Left lung (tissue), 10 donors: ENCODE results near the gene TRRAP. TPM values are rescaled to one million over a fixed set of nuclear protein-coding genes. Genes with fewer than 3 reads are reported as not detected.

ENCODE experiments used
- ATAC-seq: fragments of 200-7000 bp; cut with Tn5 transposase; one replicate; pipeline ENCODE4 v1.9.1; 2020; ENCODE audit warnings: moderate library complexity
- DNase-seq, 4 donors: peaks; one replicate each; pipeline ENCODE4 v3.0.0-alpha.2; 2013 to 2020
- H3K27ac ChIP-seq, 2 donors: fragments of 200-600 bp; sonication (generic) in 1 of 2; one replicate each; pipeline versions ENCODE4 v1.5.0 to v1.8.0; 2020 to 2021
- H3K27me3 ChIP-seq, 2 donors: fragments of 200-600 bp; sonication (generic) in 1 of 2; one replicate each; pipeline versions ENCODE4 v1.5.0 to v1.8.0; 2020 to 2021
- H3K36me3 ChIP-seq, 2 donors: fragments of 200-600 bp; sonication (generic) in 1 of 2; one replicate each; pipeline versions ENCODE4 v1.5.0 to v1.8.0; 2020 to 2021
- H3K4me1 ChIP-seq, 2 donors: fragments of 200-600 bp; one replicate each; pipeline ENCODE4 v1.8.0; 2021
- H3K4me3 ChIP-seq, 2 donors: fragments of 200-600 bp; sonication (generic) in 1 of 2; one replicate each; pipeline versions ENCODE4 v1.5.0 to v1.8.0; 2020 to 2021; ENCODE audit warnings: mild to moderate bottlenecking in 1 of 2
- H3K9me3 ChIP-seq, 2 donors: fragments of 200-600 bp; sonication (generic) in 1 of 2; one replicate each; pipeline versions ENCODE4 v1.5.0 to v1.8.0; 2020 to 2021
- intact Hi-C, 2 donors: fragments of 100-400 bp; cut with DNase I; formaldehyde crosslinking; loops; one replicate each; pipeline versions ENCODE4 v1.11.2 to v1.14.2; 2022
- polyA plus RNA-seq, 6 donors: library from polyadenylated mRNA; unstranded; fragments of 120-200 nt; gene quantifications; one replicate each; pipeline ENCODE4 v1.2.1, GENCODE V29; 2013; ENCODE audit not compliant: insufficient read length in 6 of 6
- total RNA-seq, 2 donors: library from RNA; stranded (reverse); fragmentation: NEBNext Ultra II Directional; extraction: Animal tissue kit (Norgen Biotek cat#: 25700); gene quantifications; one replicate each; pipeline ENCODE4 v1.2.1, GENCODE V29; 2021
- TF ChIP-seq, protein P1 (sequence below), 2 donors: fragments of 200-600 bp; sonication (generic) in 1 of 2; IDR thresholded peaks; one replicate each; pipeline versions ENCODE4 v1.5.0 to v1.8.0; 2021; ENCODE audit warnings: antibody characterized with exemption in 2 of 2
- donor health status: DM: no; HTN: yes; CAD: no.
- donor health status: DM: no; HTN: no; CAD: no.

The TRRAP gene
- total and polyA plus RNA-seq, 8 donors: 32.5 to 40.5 (median 38.2) TPM

DNA sequence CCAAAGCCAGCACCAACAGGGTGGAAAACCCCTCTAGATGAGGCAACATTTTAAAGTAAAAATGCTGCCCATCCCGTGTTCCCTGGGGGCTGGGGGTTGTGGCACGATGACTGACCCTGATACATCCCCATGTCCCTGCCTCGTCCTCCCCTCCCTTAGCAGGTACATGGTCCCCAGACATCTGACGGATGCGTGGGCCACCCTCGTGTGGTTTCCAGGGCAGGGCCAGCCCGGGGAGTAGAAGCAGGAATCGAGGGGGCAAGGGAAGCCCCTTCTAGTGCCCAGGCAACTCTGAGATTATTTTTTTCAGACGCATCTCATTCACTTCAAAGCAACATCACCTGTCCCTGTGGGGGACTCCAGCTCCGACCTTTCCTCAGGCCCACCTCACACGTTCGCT is 12.0 kb upstream of the TRRAP start:
- no peak for ATAC-seq
- Histone ChIP-seq H3K36me3 (no peaks in the 10 kb centered on the region), H3K27ac (no peak overlapping the region), H3K4me3 (no peak overlapping the region), H3K27me3 (peaks cover 23 to 59% of the 10 kb centered on the region in 2 donors), H3K9me3 (no peaks in the 10 kb centered on the region), H3K4me1 (peaks cover 0 to 31% of the 10 kb centered on the region in 2 donors)
- TF ChIP-seq, protein P1, sequence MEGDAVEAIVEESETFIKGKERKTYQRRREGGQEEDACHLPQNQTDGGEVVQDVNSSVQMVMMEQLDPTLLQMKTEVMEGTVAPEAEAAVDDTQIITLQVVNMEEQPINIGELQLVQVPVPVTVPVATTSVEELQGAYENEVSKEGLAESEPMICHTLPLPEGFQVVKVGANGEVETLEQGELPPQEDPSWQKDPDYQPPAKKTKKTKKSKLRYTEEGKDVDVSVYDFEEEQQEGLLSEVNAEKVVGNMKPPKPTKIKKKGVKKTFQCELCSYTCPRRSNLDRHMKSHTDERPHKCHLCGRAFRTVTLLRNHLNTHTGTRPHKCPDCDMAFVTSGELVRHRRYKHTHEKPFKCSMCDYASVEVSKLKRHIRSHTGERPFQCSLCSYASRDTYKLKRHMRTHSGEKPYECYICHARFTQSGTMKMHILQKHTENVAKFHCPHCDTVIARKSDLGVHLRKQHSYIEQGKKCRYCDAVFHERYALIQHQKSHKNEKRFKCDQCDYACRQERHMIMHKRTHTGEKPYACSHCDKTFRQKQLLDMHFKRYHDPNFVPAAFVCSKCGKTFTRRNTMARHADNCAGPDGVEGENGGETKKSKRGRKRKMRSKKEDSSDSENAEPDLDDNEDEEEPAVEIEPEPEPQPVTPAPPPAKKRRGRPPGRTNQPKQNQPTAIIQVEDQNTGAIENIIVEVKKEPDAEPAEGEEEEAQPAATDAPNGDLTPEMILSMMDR (IDR thresholded peaks at IDR 0.05): no peak
- intact Hi-C loops: no loop called here
- DNase-seq: no peak

DNA sequence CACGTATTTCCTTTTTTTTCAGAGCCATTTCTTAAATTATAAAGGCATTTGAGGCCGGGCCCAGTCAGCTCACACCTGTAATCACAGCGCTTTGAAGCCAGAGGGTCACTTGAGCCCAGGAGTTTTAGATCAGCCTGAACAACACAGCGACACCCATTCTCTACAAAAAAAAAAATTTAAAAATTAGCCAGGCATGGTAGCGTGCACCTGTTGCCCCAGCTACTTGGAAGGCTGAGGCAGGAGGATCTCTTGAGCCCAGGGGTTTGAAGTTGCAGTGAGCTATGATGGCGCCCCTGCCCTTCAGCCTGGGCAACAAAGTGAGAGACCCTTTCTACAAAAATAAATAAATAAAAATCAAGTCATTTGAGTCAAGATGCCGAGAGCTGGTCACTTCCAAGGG is 11.6 kb upstream of the TRRAP start:
- no peak for ATAC-seq
- no peak for DNase-seq
- Histone ChIP-seq H3K36me3 (no peaks in the 10 kb centered on the region), H3K27ac (no peak overlapping the region), H3K4me3 (no peak overlapping the region), H3K4me1 (peaks cover 0 to 31% of the 10 kb centered on the region in 2 donors), H3K9me3 (no peaks in the 10 kb centered on the region), H3K27me3 (peaks cover 26 to 63% of the 10 kb centered on the region in 2 donors)
- intact Hi-C loops: no loop called here
- TF ChIP-seq, protein P1 (IDR thresholded peaks at IDR 0.05): no peak

DNA sequence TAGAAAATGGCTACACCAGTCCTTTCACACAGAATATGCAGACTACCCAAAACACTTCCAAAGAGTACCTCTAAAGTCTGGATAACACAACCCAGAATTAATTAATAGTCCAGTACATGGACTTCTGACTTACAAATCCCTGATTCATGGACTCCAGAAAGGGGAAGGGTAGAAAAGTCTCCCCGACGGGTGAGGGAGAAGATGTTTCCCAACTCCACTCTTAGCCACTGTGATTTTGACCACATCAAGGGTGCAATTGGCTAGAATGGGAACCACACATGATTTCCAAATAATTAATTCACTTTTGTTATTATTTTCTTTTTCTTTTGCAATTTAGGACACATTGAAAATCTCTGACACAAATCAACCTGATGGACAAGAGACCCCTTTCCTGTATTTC is 9.9 kb upstream of the TRRAP start:
- Histone ChIP-seq H3K27ac (no peak overlapping the region), H3K4me3 (no peak overlapping the region), H3K9me3 (no peaks in the 10 kb centered on the region), H3K4me1 (peaks cover 0 to 31% of the 10 kb centered on the region in 2 donors), H3K27me3 (peaks cover 26 to 68% of the 10 kb centered on the region in 2 donors), H3K36me3 (no peaks in the 10 kb centered on the region)
- intact Hi-C loops: no loop called here
- ATAC-seq (no peak), DNase-seq (no peak)
- TF ChIP-seq, protein P1 (IDR thresholded peaks at IDR 0.05): no peak

DNA sequence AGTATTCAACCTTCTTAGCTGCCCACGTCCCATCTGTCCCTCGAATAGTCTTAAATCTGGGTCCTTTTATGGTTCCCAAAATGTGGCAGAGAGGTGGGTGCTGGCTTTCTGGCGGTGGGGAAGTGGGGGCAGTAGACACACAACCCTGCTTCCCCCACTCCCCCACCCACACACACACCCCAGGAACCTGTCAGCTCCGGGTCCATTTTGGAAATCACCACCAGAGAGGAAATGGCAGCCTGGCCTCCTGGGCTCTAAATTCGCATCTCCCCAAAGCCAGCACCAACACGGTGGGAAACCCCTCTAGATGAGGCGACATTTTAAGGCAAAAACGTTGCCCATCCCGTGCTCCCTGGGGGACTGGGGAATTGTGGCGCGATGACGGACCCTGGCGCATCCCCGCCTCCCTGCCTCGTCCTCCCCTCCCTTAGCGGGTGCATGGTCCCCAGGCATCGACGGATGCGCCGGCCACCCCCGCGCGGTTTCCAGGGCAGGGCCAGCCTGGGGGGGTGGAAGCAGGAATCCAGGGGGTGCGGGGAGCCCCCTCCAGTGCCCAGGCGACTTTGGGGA is 9.2 kb upstream of the TRRAP start:
- Histone ChIP-seq H3K27ac (no peak overlapping the region), H3K4me1 (peaks cover 0 to 31% of the 10 kb centered on the region in 2 donors), H3K36me3 (no peaks in the 10 kb centered on the region), H3K9me3 (no peaks in the 10 kb centered on the region), H3K27me3 (peaks cover 26 to 68% of the 10 kb centered on the region in 2 donors), H3K4me3 (no peak overlapping the region)
- DNase-seq: no peak
- no peak for ATAC-seq
- TF ChIP-seq, protein P1 (IDR thresholded peaks at IDR 0.05): no peak
- intact Hi-C loops: no loop called here

DNA sequence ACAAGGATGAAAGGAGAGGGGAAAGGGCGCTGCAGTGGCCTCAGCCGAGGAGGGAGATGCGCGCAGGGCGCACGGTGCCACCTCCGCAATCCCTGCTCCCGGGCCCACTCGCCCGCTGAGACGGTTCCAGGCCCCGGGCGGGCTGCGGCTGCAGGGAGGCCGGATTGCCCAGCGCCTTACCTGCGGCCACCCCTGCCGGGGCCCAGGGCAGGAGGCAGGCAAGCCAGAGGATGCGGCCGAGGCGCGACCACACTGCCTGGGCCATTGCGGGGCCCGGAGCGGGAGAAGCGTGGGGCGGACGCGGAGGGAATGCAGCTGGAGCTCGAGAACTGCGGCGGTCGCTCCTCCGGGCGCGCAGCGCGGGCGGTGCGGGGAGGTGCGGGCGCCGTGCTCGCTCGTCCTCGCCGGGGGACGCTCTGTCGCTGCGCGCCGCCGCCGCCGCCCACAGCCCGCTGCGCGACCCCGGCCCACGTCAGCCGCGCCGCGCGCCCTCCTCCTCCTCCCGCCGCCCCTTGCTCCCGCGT is 8.7 kb upstream of the TRRAP start, which contains the start of gene TMEM130:
TMEM130 (minus strand) TSS at position 418 of the 524 bp plus-strand sequence; CDS start at position 265, 153 bp downstream.
- H3K9me3 ChIP-seq: no peaks in the 10 kb centered on the region
- H3K36me3 ChIP-seq: no peaks in the 10 kb centered on the region
- intact Hi-C loops: no loop called here
- peaks cover 0 to 28% of the 10 kb centered on the region in 2 donors for H3K4me1 ChIP-seq
- ATAC-seq (no peak), DNase-seq (no peak)
- H3K27ac ChIP-seq: no peak within 1 kb of the TSS
- TF ChIP-seq, protein P1 (IDR thresholded peaks at IDR 0.05): no peak
- peaks cover 26 to 68% of the 10 kb centered on the region in 2 donors for H3K27me3 ChIP-seq
- peak within 1 kb of the TSS in 1 of 2 donors; percentile 32 for H3K4me3 ChIP-seq
